ENCODE data around the gene PRKCA.

- TF ChIP-seq MAX (IDR thresholded peaks at IDR 0.05) (no peak), CTCF (IDR thresholded peaks at IDR 0.05; ENCODE audit: low read depth, low read length, missing input control) (no peak), GABPA (IDR thresholded peaks at IDR 0.05 in 1 of 2, conservative IDR thresholded peaks at IDR 0.05 in 1 of 2) (no peak), REST (IDR thresholded peaks at IDR 0.05) (no peak), SP1 (IDR thresholded peaks at IDR 0.05) (no peak), TAF1 (conservative IDR thresholded peaks at IDR 0.05) (no peak), FOXA1 (IDR thresholded peaks at IDR 0.05) (no peak), RAD21 (IDR thresholded peaks at IDR 0.05) (no peak), ATF3 (IDR thresholded peaks at IDR 0.05) (no peak), HNF4G (IDR thresholded peaks at IDR 0.05) (no peak), JUND (IDR thresholded peaks at IDR 0.05) (no peak)
Observed at GRCh38 chr17:66436631-66437030, 134.2 kb downstream of the PRKCA start.

Data from liver (tissue), 3 donors.